Esophagus squamous epithelium (tissue), 5 donors: ENCODE data around the gene CERS1. TPM values are rescaled to one million over a fixed set of nuclear protein-coding genes. Genes with fewer than 3 reads are reported as not detected.

Source experiments
- DNase-seq: peaks from one replicate; lab custom pipeline; 2025; lab: John Stamatoyannopoulos, UW
- H3K27ac ChIP-seq, 4 donors: fragments of 200-600 bp; sonication (generic); one replicate each; pipeline ENCODE4 v1.5.1; 2016 to 2019; ENCODE audit warnings: mild to moderate bottlenecking in 1 of 4
- H3K27me3 ChIP-seq, 4 donors: fragments of 200-600 bp; sonication (generic); 1 replicate in 3 of 4; 2 replicates in 1 of 4; pipeline versions ENCODE4 v1.5.1 to v1.6.0; 2017 to 2021; ENCODE audit warnings: antibody characterized with exemption in 1 of 4
- H3K36me3 ChIP-seq, 3 donors: fragments of 200-600 bp; sonication (generic); one replicate each; pipeline ENCODE4 v1.5.1; 2016 to 2019
- H3K4me1 ChIP-seq, 3 donors: fragments of 200-600 bp; sonication (generic); one replicate each; pipeline ENCODE4 v1.5.1; 2017 to 2019
- H3K4me3 ChIP-seq, 4 donors: fragments of 200-600 bp; sonication (generic); 1 replicate in 3 of 4; 2 replicates in 1 of 4; pipeline ENCODE4 v1.5.1; 2016 to 2019; ENCODE audit warnings: mild to moderate bottlenecking in 2 of 4, moderate library complexity in 1 of 4
- H3K9me3 ChIP-seq, 3 donors: fragments of 200-600 bp; sonication (generic); one replicate each; pipeline ENCODE4 v1.5.1; 2016 to 2019
- CTCF ChIP-seq, 6 experiments: fragments of 450-650 bp in 4 of 6; fragments of 200-600 bp in 2 of 6; sonication (generic) in 2 of 6; IDR thresholded peaks; one replicate each; pipeline ENCODE4 v1.5.1; 2016 to 2019; ENCODE audit warnings: antibody characterized with exemption in 6 of 6, mild to moderate bottlenecking in 4 of 6, moderate library complexity in 4 of 6
- POLR2A ChIP-seq, 4 donors: fragments of 450-650 bp; IDR thresholded peaks; one replicate each; pipeline ENCODE4 v1.6.1; 2017; ENCODE audit warnings: antibody characterized with exemption in 4 of 4, mild to moderate bottlenecking in 4 of 4, moderate library complexity in 3 of 4
- WGBS, 2 donors: methylation state at CpG; one replicate each; pipeline ENCODE4 v1.1.5; 2018; 5-methylcytosine and 5-hydroxymethylcytosine counted together
- intact Hi-C: fragments of 100-400 bp; cut with DNase I; formaldehyde crosslinking; loops from one replicate; pipeline ENCODE4 v1.15.0; 2022
- total RNA-seq, 4 donors: library from RNA; depleted of rRNA; stranded (reverse); fragments of >200 nt; gene quantifications; one replicate each; pipeline ENCODE4 v1.1.0, GENCODE V29; 2016
- donor health status: DM: yes; HTN: yes; CAD: no.

The CERS1 gene
- total RNA-seq, 4 donors from 2014 or later, result 0.76 TPM; not detected in 3

- H3K36me3 ChIP-seq, result no peaks in the 10 kb centered on the region
- DNase-seq, result no peak
These were observed 12.2 kb downstream of the CERS1 start for GRCh38 chr19:18883526-18884304.

GRCh38 chr19:18881491-18881890 is 14.5 kb downstream of the CERS1 start:
- Histone ChIP-seq H3K27ac (no peak overlapping the region), H3K27me3 (no peaks in the 10 kb centered on the region), H3K4me3 (no peak overlapping the region), H3K9me3 (no peaks in the 10 kb centered on the region), H3K36me3 (no peaks in the 10 kb centered on the region), H3K4me1 (peaks cover 0 to 5% (median 0%) of the 10 kb centered on the region in 3 donors)
- WGBS, 2 donors, result 81 to 90% methylated on average over 6 to 7 of the region's 7 CpGs
- intact Hi-C loops, result no loop called here
- TF ChIP-seq CTCF (IDR thresholded peaks at IDR 0.05) (no peak), POLR2A (IDR thresholded peaks at IDR 0.05) (no peak)
- DNase-seq, result no peak

More at GRCh38 chr19:18883526-18884304, 12.2 kb downstream of the CERS1 start:
- Histone ChIP-seq H3K4me3 (no peak overlapping the region), H3K27ac (no peak overlapping the region), H3K27me3 (no peaks in the 10 kb centered on the region), H3K4me1 (peaks cover 0 to 5% (median 0%) of the 10 kb centered on the region in 3 donors), H3K9me3 (no peaks in the 10 kb centered on the region)
- TF ChIP-seq CTCF (IDR thresholded peaks at IDR 0.05), result no peak
- no peak for TF ChIP-seq POLR2A (IDR thresholded peaks at IDR 0.05)
- intact Hi-C loops, result no loop called here
- WGBS, 2 donors, result 61 to 74% methylated on average over 18 to 23 of the region's 30 CpGs

- DNase-seq, result no peak
- peaks cover 0 to 5% (median 0%) of the 10 kb centered on the region in 3 donors for H3K4me1 ChIP-seq
- H3K4me3 ChIP-seq, result no peak overlapping the region
- H3K36me3 ChIP-seq, result no peaks in the 10 kb centered on the region
- 51 to 65% methylated on average over 8 to 13 of the region's 13 CpGs for WGBS, 2 donors
- no peaks in the 10 kb centered on the region for H3K9me3 ChIP-seq
- no peak overlapping the region for H3K27ac ChIP-seq
- no peaks in the 10 kb centered on the region for H3K27me3 ChIP-seq
- intact Hi-C loops, result no loop called here
- TF ChIP-seq CTCF (IDR thresholded peaks at IDR 0.05), result no peak
- no peak for TF ChIP-seq POLR2A (IDR thresholded peaks at IDR 0.05)
These were observed 16.2 kb downstream of the CERS1 start for GRCh38 chr19:18879579-18880373.

GRCh38 chr19:18878858-18879578 is 16.9 kb downstream of the CERS1 start:
- peaks cover 0 to 5% (median 0%) of the 10 kb centered on the region in 3 donors for H3K4me1 ChIP-seq
- intact Hi-C loops, result no loop called here
- no peaks in the 10 kb centered on the region for H3K9me3 ChIP-seq
- H3K4me3 ChIP-seq, result no peak overlapping the region
- H3K27me3 ChIP-seq, result no peaks in the 10 kb centered on the region
- 78 to 86% methylated on average over 9 to 18 of the region's 34 CpGs for WGBS, 2 donors
- no peak overlapping the region for H3K27ac ChIP-seq
- TF ChIP-seq POLR2A (IDR thresholded peaks at IDR 0.05) (no peak), CTCF (IDR thresholded peaks at IDR 0.05) (no peak)
- H3K36me3 ChIP-seq, result no peaks in the 10 kb centered on the region
- DNase-seq, result no peak
